Activated naive CD4-positive, alpha-beta T cell treated with Interleukin-2 at 50 U/mL for 16 hours (primary cell): ENCODE results near the gene KRT79.

Experiments used
- DNase-seq: peaks from one replicate; pipeline ENCODE4 v3.0.0-alpha.2; 2020

The KRT79 gene

DNA sequence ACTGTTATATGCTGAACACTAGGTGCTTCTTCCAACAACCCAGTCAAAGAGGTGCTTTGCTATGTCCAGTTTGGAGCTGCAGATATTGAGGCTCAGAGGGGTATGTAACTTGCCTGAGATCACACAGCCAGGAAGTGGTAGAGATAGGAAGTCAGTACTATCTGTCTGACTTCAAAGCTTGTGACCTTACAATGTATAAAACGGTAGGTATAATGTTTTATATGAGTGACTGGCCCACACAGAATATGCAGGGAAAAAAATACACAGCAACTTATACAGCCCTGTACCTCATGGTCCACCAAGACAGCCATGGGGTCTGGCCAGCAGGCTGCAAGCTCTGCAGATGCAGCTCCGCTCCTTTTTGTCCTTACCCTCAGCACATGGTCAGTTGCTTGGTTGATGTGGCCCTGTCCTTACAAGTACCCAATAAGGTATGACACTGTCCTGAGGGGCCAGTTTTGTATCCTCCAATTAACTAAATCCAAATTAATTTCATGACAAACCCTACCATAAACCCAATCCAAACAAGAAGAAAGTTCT lies 16.3 kb downstream of the KRT79 start:
- no peak for DNase-seq

DNA sequence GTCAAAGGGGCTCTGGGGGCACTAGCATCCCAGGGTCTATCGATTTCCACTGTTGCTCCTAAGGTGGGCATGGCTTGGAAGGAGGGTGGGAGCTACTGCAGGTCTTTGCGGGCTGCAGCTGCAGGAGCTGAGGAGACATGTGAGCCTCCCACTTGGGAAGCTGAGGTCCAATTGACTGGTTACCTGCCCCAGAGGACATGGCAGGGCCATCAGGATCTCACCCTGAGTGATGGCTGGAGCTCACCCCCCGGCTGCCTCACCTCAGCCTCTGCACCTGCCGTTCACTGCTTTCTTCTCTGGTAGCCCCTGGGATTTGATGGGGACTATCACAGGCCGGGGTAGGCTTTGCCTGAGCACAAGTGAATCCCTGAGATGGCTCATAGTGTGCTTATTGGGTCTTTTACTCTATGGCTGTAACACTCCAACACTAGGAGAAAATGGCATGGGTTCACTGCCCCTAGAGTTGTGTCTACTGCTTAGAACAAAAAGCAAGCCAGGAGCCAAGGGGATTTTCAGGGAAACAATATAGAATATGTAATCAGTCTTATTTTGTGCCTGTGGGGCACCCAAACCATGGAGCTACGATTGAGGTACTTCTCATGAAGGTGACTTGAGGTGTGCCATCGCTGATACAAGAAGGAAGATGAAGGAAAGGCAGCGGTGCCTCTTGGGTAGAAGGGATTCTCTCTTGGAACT lies 17.0 kb downstream of the KRT79 start:
- no peak for DNase-seq

DNA sequence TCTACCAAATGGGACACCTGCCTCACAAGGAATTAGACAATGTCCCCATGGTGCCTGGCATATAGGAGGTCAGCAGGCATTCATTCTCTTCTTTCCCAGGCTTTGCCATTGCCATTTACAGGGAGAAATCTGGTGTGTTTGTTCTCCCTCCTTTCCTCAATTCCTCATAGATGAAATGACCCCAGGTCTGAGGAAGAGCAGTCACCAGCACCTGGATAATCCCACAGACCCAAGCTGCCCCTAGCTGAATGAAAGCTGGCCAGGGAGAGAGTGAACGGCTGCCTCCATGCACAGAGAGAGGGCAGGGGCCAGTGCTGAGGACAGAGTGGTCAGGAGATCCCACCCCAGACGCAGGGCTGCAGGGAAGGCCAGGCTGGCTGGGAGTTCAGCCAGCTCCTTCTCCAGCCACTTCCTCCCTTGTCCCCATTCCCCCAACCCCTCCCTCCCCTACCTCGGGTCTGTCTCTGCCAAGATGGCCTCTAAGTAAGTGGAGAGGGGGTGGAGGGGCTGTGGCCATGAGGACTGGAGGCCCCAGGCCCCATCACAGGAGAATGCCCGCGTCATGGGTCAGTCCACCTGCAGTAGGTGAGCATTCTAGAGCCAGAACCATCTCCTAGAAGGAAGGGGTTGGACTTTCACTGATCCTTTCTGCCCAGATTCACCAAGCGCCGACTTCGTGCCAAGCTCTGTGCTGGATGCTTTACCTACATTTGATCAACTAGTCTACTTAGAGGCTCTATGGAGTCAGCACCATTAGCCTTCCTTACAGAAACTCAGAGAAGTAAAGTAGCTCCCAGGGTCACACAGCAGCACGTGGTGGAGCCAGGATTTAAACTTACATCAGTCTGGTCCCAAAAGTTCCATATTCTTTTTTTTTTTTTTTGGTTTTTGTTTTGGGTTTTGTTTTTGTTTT lies 18.2 kb downstream of the KRT79 start:
- DNase-seq, result no peak

GRCh38 chr12:52815161-52815560 lies 18.9 kb downstream of the KRT79 start:
- DNase-seq, result no peak

- DNase-seq, result no peak
Observed at GRCh38 chr12:52814710-52815155, 19.4 kb downstream of the KRT79 start.

DNA sequence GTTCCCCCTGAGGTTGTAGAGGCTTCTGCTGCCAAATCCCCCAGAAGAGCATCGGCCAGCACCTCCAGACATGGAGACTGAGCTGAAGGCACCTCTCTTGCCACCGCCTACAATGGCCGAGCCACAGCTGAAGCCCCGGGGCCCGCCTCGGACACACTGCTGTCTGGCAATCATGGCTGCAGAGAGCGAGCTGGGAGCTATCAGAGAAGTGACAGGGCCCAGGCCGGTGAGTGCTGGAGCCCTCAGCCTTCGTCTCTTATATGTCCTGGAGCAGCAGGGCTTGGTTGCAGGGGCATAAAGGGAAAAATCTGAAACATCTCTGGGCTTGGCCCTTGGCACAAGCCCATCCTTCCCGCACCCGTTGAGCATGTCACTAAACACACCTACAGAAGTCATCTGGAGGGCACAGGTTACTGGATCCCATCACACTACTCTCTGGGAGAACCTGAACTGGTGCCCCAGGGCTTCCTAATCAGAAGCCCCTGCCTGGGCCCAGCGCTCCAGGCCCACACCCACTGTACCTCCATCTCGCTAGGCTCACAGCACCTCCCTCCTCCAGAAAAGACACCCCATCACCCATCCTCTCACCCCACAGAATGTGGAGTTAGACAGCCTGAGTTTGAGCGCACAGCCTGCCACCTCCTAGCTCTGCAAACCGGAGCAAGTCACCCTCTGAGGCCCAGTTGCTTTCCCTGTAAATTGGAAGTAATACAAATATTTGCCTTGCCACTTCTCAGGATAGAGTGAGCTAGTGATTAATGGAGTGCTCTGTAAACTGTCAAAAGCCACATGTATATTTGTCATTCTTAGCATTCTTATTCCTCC lies 20.0 kb downstream of the KRT79 start, which contains the start of gene KRT4:
Gene KRT4 (minus strand): TSS at position 232 of the 825 bp plus-strand sequence. CDS start 58 bp downstream, at position 174.
- DNase-seq, result no peak

- no peak for DNase-seq
Observed at GRCh38 chr12:52813203-52813819, 20.8 kb downstream of the KRT79 start.

DNA sequence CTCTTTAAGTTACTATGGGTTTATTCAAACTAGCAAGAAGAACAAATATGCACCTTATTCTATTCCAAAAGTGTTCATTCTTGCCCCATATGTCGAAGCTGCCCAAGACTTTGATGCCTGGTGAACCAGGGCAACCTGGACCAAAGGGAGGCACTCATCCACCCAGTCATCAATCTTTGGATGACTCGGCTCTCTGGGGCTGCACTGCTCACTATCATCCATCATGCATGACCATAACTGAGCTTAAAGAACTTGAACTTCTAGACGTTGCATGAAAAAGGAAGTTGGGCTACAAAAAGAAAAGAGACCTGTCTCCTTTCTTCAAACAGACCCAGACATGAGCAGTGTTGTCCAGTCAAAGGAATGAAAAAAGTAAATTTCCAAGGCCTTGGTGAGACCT lies 21.4 kb downstream of the KRT79 start:
- DNase-seq, result no peak

DNA sequence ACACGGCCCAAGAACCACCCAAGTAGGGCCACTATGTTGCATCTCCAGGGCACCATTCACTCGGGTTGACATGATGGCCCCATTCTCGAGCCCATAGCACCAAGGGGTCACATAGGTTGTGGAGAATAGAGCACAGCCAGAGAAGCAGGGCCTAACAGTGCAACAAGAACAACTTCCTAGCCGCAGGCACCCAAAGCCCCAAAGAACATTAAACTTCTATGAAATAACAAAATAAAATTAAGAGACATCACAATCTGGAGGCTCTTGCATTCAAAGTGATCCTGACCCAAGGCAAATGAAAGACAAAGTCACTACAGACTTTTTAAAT lies 22.1 kb downstream of the KRT79 start:
- DNase-seq, result no peak

- DNase-seq, result no peak
Observed at GRCh38 chr12:52811191-52812072, 22.7 kb downstream of the KRT79 start.

GRCh38 chr12:52810554-52810953 lies 23.6 kb downstream of the KRT79 start:
- DNase-seq, result no peak

GRCh38 chr12:52809166-52809565 lies 24.9 kb downstream of the KRT79 start:
- DNase-seq, result no peak

DNA sequence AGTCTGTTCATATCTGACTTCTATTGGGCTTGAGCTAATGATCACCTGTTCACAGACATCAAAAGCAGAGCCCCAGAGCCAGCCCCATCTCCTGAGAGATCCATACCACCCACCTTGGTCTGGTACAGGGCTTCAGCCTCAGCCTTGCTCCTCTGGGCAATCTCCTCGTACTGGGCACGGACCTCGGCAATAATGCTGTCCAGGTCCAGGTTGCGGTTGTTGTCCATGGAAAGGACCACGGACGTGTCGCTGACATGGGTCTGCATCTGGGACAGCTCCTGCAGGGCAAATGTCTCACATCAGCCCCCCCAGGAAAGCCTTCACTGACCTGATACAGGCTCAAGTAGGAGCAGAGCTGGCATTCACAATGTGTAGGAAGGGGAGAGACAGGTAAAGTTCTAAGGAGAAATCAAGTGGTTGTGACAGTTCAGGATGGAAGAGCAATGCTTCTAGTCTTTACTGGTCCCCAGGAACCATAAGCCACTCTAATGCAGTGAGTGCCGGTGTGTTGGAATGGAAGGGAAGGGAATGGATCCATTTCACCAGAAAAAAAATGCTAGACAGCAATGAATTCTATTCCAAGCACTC lies 25.4 kb downstream of the KRT79 start:
- DNase-seq, result no peak

GRCh38 chr12:52807544-52808470 lies 26.3 kb downstream of the KRT79 start:
- no peak for DNase-seq

GRCh38 chr12:52806821-52807543 lies 27.1 kb downstream of the KRT79 start:
- DNase-seq, result no peak

GRCh38 chr12:52806169-52806811 lies 27.8 kb downstream of the KRT79 start:
- DNase-seq, result no peak

GRCh38 chr12:52805739-52806138 lies 28.4 kb downstream of the KRT79 start:
- no peak for DNase-seq

- DNase-seq, result no peak
Observed at GRCh38 chr12:52805000-52805399, 29.1 kb downstream of the KRT79 start.

DNA sequence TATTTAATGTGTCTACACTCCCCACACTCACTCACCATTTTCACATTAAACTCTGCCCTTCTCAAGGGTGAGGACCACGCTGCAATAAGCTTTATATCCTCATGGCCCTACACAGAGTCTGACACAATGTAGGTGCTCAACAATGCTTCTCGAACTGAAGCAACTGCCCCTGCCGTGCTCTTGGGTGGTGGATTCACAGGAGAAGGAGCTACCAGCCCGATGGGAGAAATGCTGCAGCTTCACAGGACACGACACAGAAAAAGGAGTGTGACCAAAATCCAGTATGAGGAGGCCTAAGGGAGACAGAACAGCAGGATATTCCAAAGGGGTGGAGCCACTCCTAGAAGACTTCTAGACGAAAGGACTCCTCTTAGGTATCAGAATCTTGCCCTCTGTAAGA lies 31.7 kb downstream of the KRT79 start:
- DNase-seq, result no peak
